Activated naive CD8-positive, alpha-beta T cell (primary cell): Measurements from ENCODE around the gene SUGCT.

ENCODE experiments used
- H3K27ac Mint-ChIP-seq: one replicate; pipeline ENCODE4 v1.8.0; 2021; ENCODE audit warnings: mixed read lengths
- H3K27me3 Mint-ChIP-seq: one replicate; pipeline ENCODE4 v1.8.0; 2021; ENCODE audit warnings: mixed read lengths
- H3K36me3 Mint-ChIP-seq: one replicate; pipeline ENCODE4 v1.8.0; 2021; ENCODE audit warnings: mixed read lengths
- H3K4me1 Mint-ChIP-seq: one replicate; pipeline ENCODE4 v1.8.0; 2021; ENCODE audit warnings: low read depth, mixed read lengths
- H3K4me3 Mint-ChIP-seq: one replicate; pipeline ENCODE4 v1.8.0; 2021; ENCODE audit warnings: mild to moderate bottlenecking, mixed read lengths
- H3K9me3 Mint-ChIP-seq: one replicate; pipeline ENCODE4 v1.8.0; 2021; ENCODE audit warnings: low read depth, mixed read lengths

The SUGCT gene

DNA sequence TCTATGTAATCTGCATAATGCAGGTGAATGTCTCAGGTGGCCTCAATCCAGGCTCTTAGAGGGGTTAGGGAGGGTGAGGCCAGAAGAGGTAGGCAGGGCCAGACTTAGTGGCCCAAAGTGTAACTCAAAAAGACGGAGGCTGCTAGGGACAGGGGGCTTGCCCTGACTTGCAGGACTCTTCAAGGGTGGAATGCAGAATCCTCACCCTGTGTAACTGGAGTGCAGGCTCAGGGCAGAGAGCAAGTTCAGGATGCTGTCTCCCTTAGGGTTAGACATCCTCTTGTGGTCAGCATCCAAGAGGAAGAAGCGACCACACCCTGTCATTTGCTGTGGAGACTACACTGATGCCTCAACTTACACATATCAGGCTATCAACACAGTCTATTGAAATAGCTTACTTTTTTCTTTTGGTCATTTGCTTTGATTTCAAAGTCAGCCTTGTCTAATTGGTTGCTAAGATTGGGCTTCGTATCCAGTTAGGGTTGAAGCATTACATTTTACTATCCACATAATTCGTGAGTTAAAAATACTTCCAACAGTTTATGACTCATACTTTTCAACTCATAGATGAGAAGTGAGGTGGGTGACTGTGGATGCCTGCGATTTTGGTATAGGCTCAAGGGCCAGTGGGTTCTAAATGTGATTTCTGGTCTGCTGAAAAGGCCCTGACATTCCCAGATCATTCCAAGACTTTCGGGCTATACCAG, 563.6 kb downstream of the SUGCT start:
- H3K9me3 Mint-ChIP-seq = no peaks in the 10 kb centered on the region
- H3K4me3 Mint-ChIP-seq = no peak overlapping the region
- H3K27ac Mint-ChIP-seq = no peak overlapping the region
- peaks cover 30% of the 10 kb centered on the region for H3K4me1 Mint-ChIP-seq
- H3K36me3 Mint-ChIP-seq = peaks cover 2% of the 10 kb centered on the region
- H3K27me3 Mint-ChIP-seq = no peaks in the 10 kb centered on the region

DNA sequence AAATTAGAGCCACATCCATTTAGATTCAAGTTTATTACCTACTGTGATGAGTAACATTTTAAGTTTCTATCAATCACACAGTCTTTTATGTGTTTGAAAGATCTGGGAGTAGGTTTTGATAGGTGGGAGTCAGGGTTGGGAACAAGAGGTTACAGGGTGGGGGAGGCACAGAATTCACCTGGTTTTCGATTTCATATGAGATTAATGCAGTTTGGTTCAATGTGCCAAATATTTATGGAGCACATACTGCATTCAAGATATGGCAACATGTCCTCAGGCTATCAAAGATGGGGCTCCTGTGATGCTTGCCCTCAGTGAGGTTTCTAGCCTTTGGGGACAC, 564.1 kb downstream of the SUGCT start:
- H3K9me3 Mint-ChIP-seq = no peaks in the 10 kb centered on the region
- H3K4me3 Mint-ChIP-seq = no peak overlapping the region
- H3K36me3 Mint-ChIP-seq = peaks cover 2% of the 10 kb centered on the region

DNA sequence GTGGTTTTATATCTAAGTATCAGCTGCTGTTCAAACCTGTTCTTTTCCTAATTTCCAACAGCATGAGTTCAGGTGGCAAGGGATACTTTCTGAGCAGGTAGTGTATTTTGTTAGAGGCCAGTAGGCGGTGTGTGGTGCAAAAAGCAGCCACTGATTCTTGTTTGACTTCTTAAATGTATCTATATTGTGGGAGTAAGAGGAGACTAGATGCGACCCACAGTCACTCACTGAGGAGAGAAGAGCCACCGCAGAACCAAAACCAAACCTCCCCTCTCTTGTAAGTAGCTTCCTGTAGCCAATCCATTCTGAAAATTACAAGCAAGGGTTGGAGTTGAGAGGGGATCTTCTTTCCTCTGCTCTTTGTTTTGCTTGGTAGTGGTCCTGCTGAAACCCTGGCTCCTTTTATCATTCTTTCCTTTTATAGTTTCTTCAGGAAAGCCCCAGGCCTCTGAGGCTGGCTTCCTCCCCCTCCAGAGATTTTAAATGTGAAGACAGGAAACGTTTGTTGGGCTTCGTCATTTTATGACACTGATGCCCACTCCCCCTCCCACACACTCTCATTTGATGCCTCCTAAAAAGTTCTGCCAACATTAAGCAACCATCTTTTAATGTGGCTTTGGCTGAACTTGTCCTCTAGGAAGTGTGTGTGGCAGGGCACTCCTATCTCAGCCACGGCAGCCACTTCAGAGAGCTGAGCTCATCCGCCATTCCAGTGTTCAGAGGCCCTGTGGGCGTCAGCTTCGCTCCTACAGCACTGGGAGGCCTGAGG, 566.0 kb downstream of the SUGCT start:
- Mint-ChIP-seq H3K4me3 (peak overlapping the region; percentile 6), H3K27me3 (no peaks in the 10 kb centered on the region), H3K36me3 (no peaks in the 10 kb centered on the region), H3K4me1 (peaks cover 30% of the 10 kb centered on the region), H3K27ac (peak overlapping the region; percentile 16), H3K9me3 (no peaks in the 10 kb centered on the region)

More for the DNA sequence above, 564.1 kb downstream of the SUGCT start:
- no peaks in the 10 kb centered on the region for H3K27me3 Mint-ChIP-seq
- peaks cover 30% of the 10 kb centered on the region for H3K4me1 Mint-ChIP-seq
- H3K27ac Mint-ChIP-seq = no peak overlapping the region

DNA sequence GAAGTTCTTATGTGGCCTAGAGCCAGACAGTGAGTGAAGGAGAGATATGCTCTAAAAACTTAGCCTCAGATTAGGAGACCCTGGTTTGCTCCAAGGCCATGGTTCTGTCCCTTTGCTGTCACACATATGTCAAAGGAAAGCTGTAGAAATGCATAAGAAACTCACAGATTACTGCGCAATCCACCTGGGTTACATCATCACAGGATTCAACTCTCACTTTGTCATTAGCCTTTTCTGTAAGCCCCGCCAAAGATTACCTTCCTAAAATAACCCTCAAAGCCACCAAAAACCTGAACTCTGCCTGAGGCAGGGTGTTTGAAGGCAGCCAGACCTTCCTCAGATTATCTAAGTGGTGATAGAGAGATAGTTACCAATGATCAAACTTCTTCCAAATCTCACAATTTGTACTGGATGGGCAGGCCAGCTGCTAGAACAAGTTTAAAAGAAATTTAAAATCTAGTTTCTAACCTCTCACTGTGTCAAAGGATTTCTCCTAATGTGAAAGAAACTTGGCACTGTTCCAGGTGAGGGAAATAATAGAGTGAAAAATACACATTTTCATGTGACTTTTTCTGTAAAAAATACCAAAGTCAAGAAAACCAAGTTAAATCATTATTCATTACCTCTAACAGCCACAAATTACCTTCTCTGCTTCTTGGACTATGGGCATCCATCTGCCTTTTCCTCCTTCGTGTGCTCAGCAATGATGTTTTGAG, 567.2 kb downstream of the SUGCT start:
- Mint-ChIP-seq H3K4me1 (peaks cover 30% of the 10 kb centered on the region), H3K36me3 (no peaks in the 10 kb centered on the region), H3K27me3 (no peaks in the 10 kb centered on the region), H3K27ac (peak overlapping the region; percentile 16), H3K4me3 (no peak overlapping the region), H3K9me3 (no peaks in the 10 kb centered on the region)

DNA sequence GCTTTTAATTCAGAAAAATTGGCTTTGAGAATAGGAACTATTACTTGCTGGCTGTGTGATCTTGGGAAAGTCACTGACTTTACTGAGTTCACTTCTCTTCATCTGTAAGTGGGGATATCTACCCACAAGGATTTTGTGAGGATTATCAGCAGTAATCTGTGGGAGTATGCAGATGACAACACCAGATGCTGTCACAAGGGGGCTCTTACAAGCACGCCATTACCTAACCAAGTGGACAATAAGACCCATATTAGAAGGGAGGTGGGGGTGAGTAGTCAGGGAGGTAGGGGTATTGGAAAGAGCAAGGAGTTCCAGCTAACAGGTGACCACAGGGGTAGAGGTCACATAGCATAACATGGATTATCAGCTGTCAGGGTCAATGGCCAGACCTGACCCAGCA, 569.4 kb downstream of the SUGCT start:
- Mint-ChIP-seq H3K9me3 (no peaks in the 10 kb centered on the region), H3K36me3 (no peaks in the 10 kb centered on the region), H3K27me3 (no peaks in the 10 kb centered on the region), H3K27ac (no peak overlapping the region), H3K4me1 (peaks cover 28% of the 10 kb centered on the region), H3K4me3 (no peak overlapping the region)

DNA sequence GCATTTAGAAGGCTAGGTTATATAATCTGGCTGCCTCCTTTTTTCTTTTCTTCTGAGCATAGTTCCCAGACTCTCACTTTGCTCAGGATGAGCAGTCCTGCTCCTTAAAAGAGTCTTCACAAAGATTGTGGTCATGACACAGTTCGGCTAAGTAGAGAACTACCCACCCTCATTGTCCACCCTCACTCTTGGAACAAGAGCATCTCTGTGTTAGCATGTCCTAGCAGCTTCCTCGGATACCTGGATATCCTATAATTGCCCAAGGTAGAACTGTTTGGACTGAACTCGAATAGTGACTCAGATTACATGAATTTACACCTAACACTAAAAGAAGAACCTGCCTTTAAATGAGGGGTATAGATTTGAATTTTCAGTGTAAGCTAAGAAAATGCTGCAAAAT, 572.0 kb downstream of the SUGCT start:
- H3K9me3 Mint-ChIP-seq = no peaks in the 10 kb centered on the region
- H3K27me3 Mint-ChIP-seq = no peaks in the 10 kb centered on the region
- no peaks in the 10 kb centered on the region for H3K36me3 Mint-ChIP-seq
- peaks cover 7% of the 10 kb centered on the region for H3K4me1 Mint-ChIP-seq
- H3K4me3 Mint-ChIP-seq = no peak overlapping the region
- no peak overlapping the region for H3K27ac Mint-ChIP-seq

DNA sequence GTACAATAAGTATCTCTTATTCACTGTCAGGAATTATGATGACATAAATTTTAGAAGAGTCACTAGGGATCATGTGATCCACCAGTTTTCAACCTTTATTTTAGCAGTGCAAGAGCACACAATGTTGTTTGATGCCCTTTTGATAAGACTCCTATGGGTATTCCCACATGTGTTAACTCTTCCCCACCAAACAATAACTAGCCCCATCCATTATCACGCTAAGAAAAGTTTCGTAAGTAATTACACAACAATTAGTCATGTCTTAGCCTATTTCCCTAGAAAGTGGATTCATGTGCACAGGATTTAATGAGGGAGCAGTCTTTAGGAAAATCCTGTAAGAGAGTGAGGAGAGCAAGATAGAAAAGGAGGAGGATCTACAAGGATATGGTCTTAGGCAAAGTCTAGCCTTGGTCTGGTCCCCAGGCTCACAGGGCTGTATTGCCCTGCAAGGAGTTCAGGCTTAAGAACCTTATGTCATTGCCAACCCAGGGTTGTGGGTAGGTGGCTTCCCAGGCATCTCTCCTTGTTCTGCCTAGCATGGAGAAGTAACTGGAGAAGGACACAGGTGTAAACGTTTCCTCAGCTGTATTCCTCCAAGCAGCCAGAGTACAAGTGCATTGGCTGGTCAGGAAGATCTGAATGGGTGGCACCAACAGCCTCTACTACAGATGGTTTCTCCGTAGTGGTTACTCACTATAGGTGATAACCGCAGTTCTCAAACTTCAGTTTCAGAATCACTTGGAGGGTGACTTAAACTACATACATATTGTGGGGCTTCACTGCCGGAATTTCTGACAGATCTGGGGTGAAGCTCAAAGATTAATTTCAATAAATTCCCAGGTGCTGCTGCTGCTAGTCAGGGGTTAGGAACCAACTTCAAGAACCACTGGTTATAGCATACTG, 574.5 kb downstream of the SUGCT start:
- Mint-ChIP-seq H3K27ac (no peak overlapping the region), H3K4me3 (no peak overlapping the region), H3K4me1 (no peaks in the 10 kb centered on the region), H3K36me3 (no peaks in the 10 kb centered on the region), H3K27me3 (no peaks in the 10 kb centered on the region), H3K9me3 (no peaks in the 10 kb centered on the region)

DNA sequence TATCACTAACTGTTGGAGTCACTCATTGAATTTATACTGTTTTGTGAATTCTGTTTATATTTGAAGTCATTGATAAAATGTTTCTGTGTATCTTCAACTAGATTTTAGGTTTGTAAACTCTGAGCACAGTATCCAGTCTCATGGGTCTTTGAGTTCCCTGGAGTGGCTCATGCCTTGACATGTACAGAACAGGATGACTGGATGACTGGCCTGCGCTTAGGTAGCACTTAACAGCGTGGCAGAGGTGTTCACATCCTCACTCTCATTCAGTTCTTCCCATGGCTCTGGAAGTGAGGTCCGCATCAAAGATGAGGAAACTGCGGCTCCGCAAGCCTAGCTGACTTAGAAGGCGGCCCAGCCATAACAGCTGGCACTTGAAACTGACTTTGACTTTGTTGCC, 576.9 kb downstream of the SUGCT start:
- no peaks in the 10 kb centered on the region for H3K36me3 Mint-ChIP-seq
- peaks cover 3% of the 10 kb centered on the region for H3K27me3 Mint-ChIP-seq
- no peaks in the 10 kb centered on the region for H3K4me1 Mint-ChIP-seq
- H3K9me3 Mint-ChIP-seq = no peaks in the 10 kb centered on the region
- no peak overlapping the region for H3K4me3 Mint-ChIP-seq
- H3K27ac Mint-ChIP-seq = no peak overlapping the region

DNA sequence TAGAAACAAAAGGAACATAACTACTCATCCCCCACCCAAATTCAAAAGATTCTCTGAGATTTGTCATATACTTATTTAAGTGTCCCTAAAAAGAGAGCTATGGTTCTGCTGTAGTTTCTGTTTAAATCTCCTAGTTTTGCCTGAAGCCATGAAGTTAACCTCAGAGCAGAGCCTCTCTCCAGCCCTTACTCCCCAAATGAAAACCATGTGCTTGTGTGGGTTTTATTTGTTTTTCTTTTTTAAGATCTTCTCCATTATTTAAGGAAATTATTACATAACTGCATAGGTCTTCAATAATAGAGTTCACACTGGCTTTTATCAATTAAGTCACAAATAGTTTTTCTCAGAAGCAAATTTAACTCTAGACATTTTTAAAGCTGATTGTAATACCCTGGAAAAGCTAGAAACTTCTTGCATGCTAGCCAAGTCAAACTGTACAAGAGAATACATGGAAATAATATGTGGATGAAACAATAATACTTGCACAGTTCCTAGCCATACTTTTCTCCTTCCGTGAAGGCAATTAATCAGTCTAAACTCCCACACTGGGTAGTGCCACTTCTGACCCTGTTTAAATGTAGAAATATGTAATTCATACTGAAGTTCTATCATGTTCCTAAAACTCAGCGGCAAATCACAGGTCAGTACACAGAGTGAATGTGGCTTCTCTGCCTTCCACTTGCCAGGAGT, 579.7 kb downstream of the SUGCT start:
- Mint-ChIP-seq H3K9me3 (no peaks in the 10 kb centered on the region), H3K4me3 (no peak overlapping the region), H3K27me3 (peaks cover 3% of the 10 kb centered on the region), H3K27ac (no peak overlapping the region), H3K4me1 (no peaks in the 10 kb centered on the region), H3K36me3 (no peaks in the 10 kb centered on the region)

DNA sequence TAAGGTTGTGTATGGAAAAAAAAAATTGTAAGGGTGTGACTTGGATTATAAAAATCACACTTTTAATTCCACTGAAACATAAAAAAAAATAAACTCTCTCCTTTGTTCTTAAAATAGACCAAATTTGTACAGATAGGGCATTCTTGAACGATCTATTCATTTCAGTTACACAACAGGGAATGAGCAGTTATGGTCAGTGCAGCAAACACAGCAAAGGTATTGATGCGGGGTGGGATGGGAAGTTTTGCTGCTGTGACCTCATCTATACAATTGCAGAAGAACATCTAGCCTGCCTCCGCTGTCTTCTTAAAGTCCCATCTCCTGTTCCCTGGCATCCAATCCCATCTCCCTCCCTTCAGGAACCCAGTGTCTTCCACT, 580.2 kb downstream of the SUGCT start:
- Mint-ChIP-seq H3K9me3 (no peaks in the 10 kb centered on the region), H3K4me1 (no peaks in the 10 kb centered on the region), H3K4me3 (no peak overlapping the region), H3K27me3 (peaks cover 3% of the 10 kb centered on the region), H3K27ac (no peak overlapping the region), H3K36me3 (no peaks in the 10 kb centered on the region)

DNA sequence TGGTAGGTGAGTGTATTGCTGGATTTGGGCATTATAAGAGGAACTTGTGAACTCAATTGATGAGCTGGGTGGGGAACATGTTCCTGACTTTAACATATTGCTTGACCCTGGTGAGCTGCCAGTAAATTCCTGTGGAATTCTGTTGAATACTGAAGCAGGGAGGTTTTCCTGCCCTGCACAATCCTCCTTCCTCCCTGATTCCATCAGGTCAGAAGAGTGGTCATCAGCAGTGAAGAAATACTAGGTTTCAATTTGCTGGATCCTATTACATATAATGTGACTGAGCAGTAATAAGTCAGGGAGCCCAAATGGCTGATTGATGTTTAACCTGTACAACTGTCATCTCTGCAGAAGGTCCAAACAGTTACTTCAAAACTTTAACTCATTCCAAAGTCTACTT, 581.2 kb downstream of the SUGCT start:
- Mint-ChIP-seq H3K27me3 (peaks cover 3% of the 10 kb centered on the region), H3K36me3 (no peaks in the 10 kb centered on the region), H3K4me3 (no peak overlapping the region), H3K4me1 (no peaks in the 10 kb centered on the region), H3K9me3 (no peaks in the 10 kb centered on the region), H3K27ac (no peak overlapping the region)

DNA sequence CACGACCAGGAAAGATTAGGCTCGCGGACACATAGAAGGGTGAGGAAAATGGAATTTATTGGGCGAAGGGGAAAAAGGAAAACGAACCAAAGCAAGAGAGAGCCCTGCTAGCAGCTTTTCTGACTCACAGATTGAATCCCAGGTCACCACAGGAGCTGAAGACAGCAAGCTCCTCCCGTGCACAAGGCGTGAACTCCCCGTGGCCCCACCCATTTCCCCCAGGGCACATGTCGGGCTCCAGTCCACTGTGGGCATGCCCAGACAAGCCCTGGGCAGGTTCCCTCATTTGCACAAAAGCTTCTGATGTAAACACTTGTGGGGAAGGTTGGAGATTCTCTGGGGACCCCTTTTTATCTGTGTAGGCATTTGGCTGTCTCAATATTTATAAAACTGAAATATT, 582.4 kb downstream of the SUGCT start:
- H3K27me3 Mint-ChIP-seq = peaks cover 3% of the 10 kb centered on the region
- no peak overlapping the region for H3K27ac Mint-ChIP-seq
- H3K36me3 Mint-ChIP-seq = no peaks in the 10 kb centered on the region
- H3K4me1 Mint-ChIP-seq = no peaks in the 10 kb centered on the region
- no peak overlapping the region for H3K4me3 Mint-ChIP-seq
- H3K9me3 Mint-ChIP-seq = no peaks in the 10 kb centered on the region

DNA sequence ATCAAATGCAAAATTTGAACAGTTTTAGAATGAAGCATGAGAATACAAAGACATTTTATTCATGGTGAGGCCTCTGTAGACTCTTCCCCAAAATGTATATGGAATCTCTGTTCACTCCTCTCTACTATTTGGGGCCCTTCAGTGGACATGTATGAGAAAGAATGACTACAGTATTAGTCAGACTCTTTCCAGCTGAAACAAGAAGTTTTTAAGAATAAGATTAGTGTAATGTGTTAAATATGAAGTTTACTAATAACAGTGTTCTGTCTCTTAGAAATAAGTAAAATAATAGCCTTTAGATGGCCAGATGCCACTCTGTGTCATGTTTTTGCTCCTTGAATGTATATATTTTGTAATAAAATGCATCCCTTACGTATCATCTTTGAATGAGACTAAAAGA, 585.6 kb downstream of the SUGCT start:
- Mint-ChIP-seq H3K9me3 (no peaks in the 10 kb centered on the region), H3K27ac (no peak overlapping the region), H3K4me3 (no peak overlapping the region), H3K4me1 (no peaks in the 10 kb centered on the region), H3K36me3 (no peaks in the 10 kb centered on the region), H3K27me3 (peaks cover 3% of the 10 kb centered on the region)

DNA sequence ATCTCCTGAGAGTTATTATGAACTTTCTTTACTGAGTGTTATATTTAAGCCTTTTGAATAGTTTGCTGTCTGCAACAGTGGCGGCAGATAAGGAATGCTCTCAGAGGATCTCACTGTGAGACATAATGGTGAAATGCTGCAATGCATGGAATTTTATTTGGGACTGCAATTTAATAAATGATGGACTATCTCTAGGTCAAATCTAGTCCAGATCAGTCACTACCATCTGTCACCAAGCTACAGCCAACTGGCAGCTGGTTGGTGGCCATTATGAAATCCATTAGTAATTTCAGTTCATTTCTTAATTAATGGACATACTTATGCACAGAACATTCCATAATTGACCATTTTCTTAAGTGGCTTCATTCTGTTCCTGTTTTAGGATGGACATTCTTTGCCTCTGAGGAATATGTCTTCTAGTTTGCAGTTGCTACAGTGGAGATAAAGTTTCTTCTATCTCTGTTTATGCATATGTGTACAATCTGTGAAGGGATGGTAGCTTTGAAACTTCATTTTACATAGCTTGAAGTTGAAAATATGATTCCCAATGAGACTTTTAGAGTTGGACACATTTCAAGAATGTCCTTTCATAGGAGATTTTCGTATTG, 586.6 kb downstream of the SUGCT start:
- H3K9me3 Mint-ChIP-seq = no peaks in the 10 kb centered on the region
- H3K27ac Mint-ChIP-seq = no peak overlapping the region
- H3K36me3 Mint-ChIP-seq = no peaks in the 10 kb centered on the region
- no peak overlapping the region for H3K4me3 Mint-ChIP-seq
- no peaks in the 10 kb centered on the region for H3K4me1 Mint-ChIP-seq
- H3K27me3 Mint-ChIP-seq = no peaks in the 10 kb centered on the region
